Kidney epithelial cell (primary cell): ENCODE measurements around the gene TBC1D16. TPM values are rescaled to one million over a fixed set of nuclear protein-coding genes. Genes with fewer than 3 reads are reported as not detected.
A peak's percentile ranks its signal among the peaks of the same experiment; 100 is the strongest.

Experiments
- DNase-seq: peaks from one replicate; pipeline ENCODE4 v3.0.0-alpha.2; 2010; ENCODE audit warnings: low read depth
- H3K27me3 ChIP-seq: 2 replicates; pipeline ENCODE4 v1.6.0; 2011; ENCODE audit warnings: low read length; ENCODE audit not compliant: control insufficient read depth, insufficient read depth
- H3K36me3 ChIP-seq: 2 replicates; pipeline ENCODE4 v1.5.1; 2011; ENCODE audit warnings: low read length; ENCODE audit not compliant: control insufficient read depth, insufficient read depth
- H3K4me3 ChIP-seq: 2 replicates; pipeline ENCODE4 v1.5.1; 2011; ENCODE audit warnings: low read depth, mild to moderate bottlenecking, control low read depth, low read length
- CTCF ChIP-seq: IDR thresholded peaks from 2 replicates; pipeline ENCODE4 v1.5.1; 2011; ENCODE audit warnings: mild to moderate bottlenecking, moderate library complexity, low read length, control low read depth, inconsistent platforms; ENCODE audit not compliant: insufficient read depth, poor library complexity, severe bottlenecking
- total RNA-seq: library from RNA; depleted of rRNA; stranded (reverse); fragments of >200 nt; gene quantifications from 2 replicates; pipeline ENCODE4 v1.2.3, GENCODE V29; 2015

The TBC1D16 gene
- total RNA-seq, 1 donor from 2014 or later: 58.5 TPM

- TF ChIP-seq CTCF: no peak
- no peak for DNase-seq
- no peak overlapping the region for H3K4me3 ChIP-seq
- no peaks in the 10 kb centered on the region for H3K36me3 ChIP-seq
- H3K27me3 ChIP-seq: no peaks in the 10 kb centered on the region
These were observed 36.7 kb upstream of the TBC1D16 start for GRCh38 chr17:80072410-80072809.

DNA sequence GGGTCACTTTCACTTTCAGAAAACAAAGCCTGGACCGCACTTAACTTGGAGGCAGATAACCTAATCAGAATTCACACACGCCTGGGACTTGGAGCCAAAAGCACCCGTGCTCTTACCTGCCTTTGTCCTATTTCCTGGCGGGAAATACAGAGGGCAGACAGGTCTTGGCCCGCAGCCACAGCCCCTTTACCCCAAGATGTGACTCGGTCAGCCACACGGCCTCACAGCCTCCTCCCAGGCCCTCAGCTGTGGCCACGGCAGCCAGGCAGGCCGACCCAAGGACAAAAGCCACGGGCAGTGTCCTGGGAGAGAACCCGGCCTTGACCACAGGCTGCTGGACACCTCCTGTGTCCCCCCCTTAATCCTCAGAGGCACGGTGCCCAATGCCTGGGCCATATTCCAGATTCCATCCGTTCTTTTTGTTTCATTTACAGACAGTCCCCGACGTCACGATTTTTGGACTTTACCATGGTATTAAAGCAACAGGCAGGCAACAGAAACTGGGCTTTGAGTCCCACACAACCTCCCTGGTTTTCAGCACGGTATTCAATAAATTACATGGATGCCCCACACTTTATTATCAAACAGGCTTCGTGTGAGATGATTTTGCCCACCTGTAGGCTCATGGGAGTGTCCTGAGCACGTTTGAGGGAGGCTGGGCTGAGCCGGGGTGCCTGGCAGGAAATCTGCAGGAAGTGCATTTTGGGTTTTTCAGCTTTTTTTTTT lies 35.6 kb upstream of the TBC1D16 start:
- DNase-seq: no peak
- TF ChIP-seq CTCF: no peak
- H3K4me3 ChIP-seq: no peak overlapping the region
- H3K36me3 ChIP-seq: no peaks in the 10 kb centered on the region
- no peaks in the 10 kb centered on the region for H3K27me3 ChIP-seq

GRCh38 chr17:80070375-80071115 lies 34.9 kb upstream of the TBC1D16 start:
- no peaks in the 10 kb centered on the region for H3K36me3 ChIP-seq
- H3K27me3 ChIP-seq: no peaks in the 10 kb centered on the region
- TF ChIP-seq CTCF: no peak
- no peak for DNase-seq
- no peak overlapping the region for H3K4me3 ChIP-seq

DNA sequence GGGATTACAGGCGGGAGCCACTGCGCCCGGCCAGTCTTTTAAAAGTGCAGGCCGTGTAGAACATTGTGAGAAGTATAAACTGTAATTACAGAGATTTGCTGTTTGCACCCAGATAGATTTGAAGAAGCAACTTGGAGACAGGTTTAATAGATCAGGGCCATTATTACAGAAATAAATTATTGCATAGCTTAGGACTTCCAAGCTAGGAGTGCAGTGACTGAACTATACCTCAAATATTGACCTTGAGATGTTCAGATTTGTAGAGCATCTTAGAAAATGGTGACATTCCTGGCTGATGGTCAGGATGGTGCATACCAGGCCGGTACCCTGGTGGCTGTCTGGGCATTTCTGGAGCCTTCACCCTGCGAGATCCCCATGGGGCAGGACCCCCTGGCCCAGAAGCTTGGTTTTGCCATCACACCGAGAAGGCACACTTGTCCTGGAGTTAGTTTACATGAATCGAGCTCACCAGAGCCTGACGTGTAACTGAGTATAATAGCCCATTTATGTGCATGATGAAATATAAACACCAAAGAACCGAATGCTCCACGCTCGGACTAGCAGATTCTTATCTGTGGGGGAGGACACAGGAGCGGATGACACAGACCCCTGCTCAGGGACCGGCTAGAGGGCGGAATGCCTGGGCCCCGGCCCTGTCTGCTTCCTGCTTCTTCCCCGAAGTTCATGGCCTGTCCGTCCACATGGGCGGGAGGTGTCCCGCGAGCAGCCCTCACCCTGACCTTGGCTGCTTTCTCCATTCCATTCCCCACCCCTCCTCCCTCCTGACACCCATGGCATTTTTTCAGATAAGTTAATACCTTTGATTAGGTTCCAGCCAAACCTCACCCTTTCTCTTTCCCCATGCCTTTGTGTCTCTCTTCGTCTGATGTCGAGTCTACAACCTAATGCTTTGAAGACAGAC lies 32.9 kb upstream of the TBC1D16 start:
- H3K4me3 ChIP-seq: no peak overlapping the region
- DNase-seq: peak; percentile 48
- H3K27me3 ChIP-seq: no peaks in the 10 kb centered on the region
- no peaks in the 10 kb centered on the region for H3K36me3 ChIP-seq
- TF ChIP-seq CTCF: no peak

DNA sequence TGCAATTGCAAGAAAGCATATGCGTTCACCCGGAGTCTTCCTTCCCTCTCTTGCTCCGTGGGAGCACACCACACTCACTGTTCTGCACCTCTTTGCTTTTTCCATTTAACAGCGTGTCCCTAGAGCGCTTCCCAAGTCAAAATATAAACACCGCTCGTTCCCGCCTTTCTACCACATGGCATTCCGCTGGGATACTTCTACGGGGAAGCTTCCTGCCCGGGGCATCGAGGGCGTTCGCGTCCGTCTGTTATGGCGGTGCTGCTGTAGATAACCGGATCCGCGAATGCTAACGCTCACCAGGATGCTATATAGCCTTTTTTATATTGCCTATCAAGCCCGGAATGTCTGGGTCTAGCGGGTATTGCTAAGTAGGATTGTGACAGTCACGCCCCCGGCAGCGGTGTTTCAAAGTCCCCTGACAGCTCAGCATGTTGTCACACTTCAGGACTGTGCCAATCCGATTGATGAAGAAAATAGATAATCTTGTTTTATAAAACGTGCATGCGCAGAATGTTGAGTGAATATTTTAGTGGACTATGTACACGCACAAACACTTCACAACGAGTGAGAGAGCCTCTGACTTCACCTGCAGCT lies 31.8 kb upstream of the TBC1D16 start:
- no peaks in the 10 kb centered on the region for H3K36me3 ChIP-seq
- H3K27me3 ChIP-seq: no peaks in the 10 kb centered on the region
- no peak overlapping the region for H3K4me3 ChIP-seq
- DNase-seq: no peak
- no peak for TF ChIP-seq CTCF
